Thyroid gland (tissue), 4 donors: Measurements from ENCODE around the gene ERC1. TPM values are rescaled to one million over a fixed set of nuclear protein-coding genes. Genes with fewer than 3 reads are reported as not detected.
A peak's percentile ranks its signal among the peaks of the same experiment; 100 is the strongest.

Experiments used
- DNase-seq, 2 donors: peaks; one replicate each; pipeline ENCODE4 v3.0.0-alpha.2; 2019
- H3K27ac ChIP-seq, 3 donors: fragments of 200-600 bp; sonication (generic); 1 replicate in 2 of 3; 2 replicates in 1 of 3; pipeline ENCODE4 v1.5.1; 2016 to 2019; ENCODE audit warnings: mild to moderate bottlenecking in 1 of 3, moderate library complexity in 1 of 3
- H3K27me3 ChIP-seq: fragments of 200-600 bp; sonication (generic); one replicate; pipeline ENCODE4 v1.5.1; 2019
- H3K36me3 ChIP-seq, 2 donors: fragments of 200-600 bp; sonication (generic); one replicate each; pipeline ENCODE4 v1.5.1; 2016 to 2019
- H3K4me1 ChIP-seq, 2 donors: fragments of 200-600 bp; sonication (generic); one replicate each; pipeline ENCODE4 v1.5.1; 2017 to 2019
- H3K4me3 ChIP-seq, 3 donors: fragments of 200-600 bp; sonication (generic); replicated peaks in 1 of 3; 1 replicate in 2 of 3; 2 replicates in 1 of 3; pipeline ENCODE4 v1.5.1; 2016; ENCODE audit warnings: mild to moderate bottlenecking in 1 of 3
- H3K9me3 ChIP-seq: fragments of 200-600 bp; sonication (generic); one replicate; pipeline ENCODE4 v1.5.1; 2017
- CTCF ChIP-seq, 6 experiments: fragments of 200-600 bp in 3 of 6; fragments of 450-650 bp in 3 of 6; sonication (generic) in 3 of 6; IDR thresholded peaks; one replicate each; pipeline ENCODE4 v1.5.1; 2016 to 2019; ENCODE audit warnings: antibody characterized with exemption in 6 of 6, mild to moderate bottlenecking in 2 of 6, inconsistent platforms in 1 of 6, moderate library complexity in 1 of 6
- POLR2A ChIP-seq, 2 donors: fragments of 450-650 bp; IDR thresholded peaks; one replicate each; pipeline ENCODE4 v1.6.1; 2017; ENCODE audit warnings: antibody characterized with exemption in 2 of 2, mild to moderate bottlenecking in 2 of 2, moderate library complexity in 1 of 2
- WGBS, 2 donors: methylation state at CpG; one replicate each; pipeline ENCODE4 v1.1.5; 2017; 5-methylcytosine and 5-hydroxymethylcytosine counted together
- intact Hi-C: fragments of 100-400 bp; cut with DNase I; formaldehyde crosslinking; loops from one replicate; pipeline ENCODE4 v1.15.1; 2023
- total RNA-seq, 4 donors: library from RNA; depleted of rRNA; stranded (reverse); fragments of >200 nt; gene quantifications; one replicate each; pipeline ENCODE4 v1.2.3, GENCODE V29; 2016

The ERC1 gene
- total RNA-seq, 4 donors from 2014 or later = 39.8 to 84.2 (median 75.8) TPM

- no peak overlapping the region for H3K27ac ChIP-seq
- intact Hi-C loops = no loop called here
- no peaks in the 10 kb centered on the region for H3K9me3 ChIP-seq
- H3K4me1 ChIP-seq = no peaks in the 10 kb centered on the region
- no peak overlapping the region for H3K4me3 ChIP-seq
- TF ChIP-seq POLR2A (IDR thresholded peaks at IDR 0.05) (no peak), CTCF (IDR thresholded peaks at IDR 0.05) (no peak)
- WGBS, 2 donors = 82 to 95% methylated on average over 4 of the region's 4 CpGs
- DNase-seq = no peak
- H3K36me3 ChIP-seq = peaks cover 0 to 4% of the 10 kb centered on the region in 2 donors
- H3K27me3 ChIP-seq = no peaks in the 10 kb centered on the region
These were observed 393.9 kb downstream of the ERC1 start for GRCh38 chr12:1384910-1385309.

- intact Hi-C loops = no loop called here
- Histone ChIP-seq H3K9me3 (no peaks in the 10 kb centered on the region), H3K27ac (no peak overlapping the region)
These were observed 400.7 kb downstream of the ERC1 start for GRCh38 chr12:1391722-1392121.

GRCh38 chr12:1395421-1395955 is 404.5 kb downstream of the ERC1 start:
- no peaks in the 10 kb centered on the region for H3K36me3 ChIP-seq
- no peak overlapping the region for H3K27ac ChIP-seq
- no peak for DNase-seq
- TF ChIP-seq CTCF (IDR thresholded peaks at IDR 0.05) (no peak), POLR2A (IDR thresholded peaks at IDR 0.05) (no peak)
- no peaks in the 10 kb centered on the region for H3K9me3 ChIP-seq
- no peak overlapping the region for H3K4me3 ChIP-seq
- H3K27me3 ChIP-seq = no peaks in the 10 kb centered on the region
- WGBS, 2 donors = 93 to 96% methylated on average over 4 of the region's 4 CpGs
- intact Hi-C loops = no loop called here
- no peaks in the 10 kb centered on the region for H3K4me1 ChIP-seq

More at GRCh38 chr12:1391722-1392121, 400.7 kb downstream of the ERC1 start:
- Histone ChIP-seq H3K27me3 (no peaks in the 10 kb centered on the region), H3K36me3 (no peaks in the 10 kb centered on the region), H3K4me1 (no peaks in the 10 kb centered on the region), H3K4me3 (no peak overlapping the region)
- peak in 1 of 2 donors; percentile 3 for DNase-seq
- no peak for TF ChIP-seq CTCF (IDR thresholded peaks at IDR 0.05)
- no peak for TF ChIP-seq POLR2A (IDR thresholded peaks at IDR 0.05)

- H3K4me3 ChIP-seq = no peak overlapping the region
- WGBS, 2 donors = 96 to 97% methylated on average over 3 of the region's 3 CpGs
- H3K36me3 ChIP-seq = no peaks in the 10 kb centered on the region
- TF ChIP-seq POLR2A (IDR thresholded peaks at IDR 0.05) (no peak), CTCF (IDR thresholded peaks at IDR 0.05) (no peak)
- H3K27ac ChIP-seq = no peak overlapping the region
- intact Hi-C loops = no loop called here
- no peak for DNase-seq
- H3K27me3 ChIP-seq = no peaks in the 10 kb centered on the region
- no peaks in the 10 kb centered on the region for H3K9me3 ChIP-seq
- H3K4me1 ChIP-seq = no peaks in the 10 kb centered on the region
These were observed 407.6 kb downstream of the ERC1 start for GRCh38 chr12:1398673-1399072.

- TF ChIP-seq POLR2A (IDR thresholded peaks at IDR 0.05) = no peak
- no peak for TF ChIP-seq CTCF (IDR thresholded peaks at IDR 0.05)
- no peaks in the 10 kb centered on the region for H3K4me1 ChIP-seq
- no peak for DNase-seq
- no peaks in the 10 kb centered on the region for H3K27me3 ChIP-seq
- H3K36me3 ChIP-seq = no peaks in the 10 kb centered on the region
- no peak overlapping the region for H3K27ac ChIP-seq
- no peaks in the 10 kb centered on the region for H3K9me3 ChIP-seq
- H3K4me3 ChIP-seq = no peak overlapping the region
- intact Hi-C loops = no loop called here
- 97 to 99% methylated on average over 3 of the region's 3 CpGs for WGBS, 2 donors
These were observed 410.9 kb downstream of the ERC1 start for GRCh38 chr12:1401891-1402290.
